Neuronal stem cell (in vitro differentiated cells): ENCODE data around the gene DNLZ.

Experiments used
- DNase-seq: peaks from one replicate; pipeline ENCODE4 v3.0.0-alpha.2; 2013; ENCODE audit warnings: low spot score
- H2AFZ ChIP-seq: one replicate; pipeline ENCODE4 v1.6.1; 2013; ENCODE audit warnings: mild to moderate bottlenecking, low read length, inconsistent platforms
- H2AK5ac ChIP-seq: 2 replicates; pipeline ENCODE4 v1.6.1; 2013; ENCODE audit warnings: low read depth, mild to moderate bottlenecking, inconsistent platforms, low read length, moderate library complexity, mixed read lengths
- H2BK120ac ChIP-seq: 2 replicates; pipeline ENCODE4 v1.6.1; 2013; ENCODE audit warnings: low read depth, mild to moderate bottlenecking, inconsistent platforms, low read length, moderate library complexity, mixed read lengths
- H2BK12ac ChIP-seq: one replicate; pipeline ENCODE4 v1.6.1; 2013; ENCODE audit warnings: low read length, inconsistent platforms
- H2BK15ac ChIP-seq: 2 replicates; pipeline ENCODE4 v1.6.1; 2013; ENCODE audit warnings: mild to moderate bottlenecking, low read length, inconsistent platforms, mixed read lengths
- H2BK5ac ChIP-seq: one replicate; pipeline ENCODE4 v1.6.1; 2013; ENCODE audit warnings: inconsistent platforms, mild to moderate bottlenecking, low read length, moderate library complexity
- H3K14ac ChIP-seq: one replicate; pipeline ENCODE4 v1.6.1; 2013; ENCODE audit warnings: low read length, inconsistent platforms
- H3K18ac ChIP-seq: 2 replicates; pipeline ENCODE4 v1.6.1; 2013; ENCODE audit warnings: low read length, inconsistent platforms
- H3K23ac ChIP-seq: 2 replicates; pipeline ENCODE4 v1.6.1; 2013; ENCODE audit warnings: low read depth, mild to moderate bottlenecking, mixed read lengths, low read length, inconsistent platforms; ENCODE audit not compliant: poor library complexity
- H3K27ac ChIP-seq: replicated peaks from 3 replicates; pipeline ENCODE4 v1.5.1; 2013; ENCODE audit warnings: low read length, inconsistent platforms
- H3K27me3 ChIP-seq, 3 experiments: 2 replicates each; pipeline ENCODE4 v1.6.1; 2013; ENCODE audit warnings: low read length in 3 of 3, mild to moderate bottlenecking in 2 of 3, inconsistent platforms in 1 of 3, low read depth in 1 of 3, mixed read lengths in 1 of 3, moderate library complexity in 1 of 3; ENCODE audit not compliant: control insufficient read depth in 3 of 3, insufficient read depth in 3 of 3
- H3K36me3 ChIP-seq, 2 donors: replicated peaks in 1 of 2; 2 replicates each; pipeline ENCODE4 v1.6.1; 2013; ENCODE audit warnings: low read length in 2 of 2; ENCODE audit not compliant: control insufficient read depth in 2 of 2, insufficient read depth in 2 of 2
- H3K4ac ChIP-seq: 2 replicates; pipeline ENCODE4 v1.6.1; 2013; ENCODE audit warnings: inconsistent platforms, mild to moderate bottlenecking, low read length, moderate library complexity
- H3K4me1 ChIP-seq, 2 donors: 1 replicate in 1 of 2; 2 replicates in 1 of 2; pipeline ENCODE4 v1.6.1; 2013; ENCODE audit warnings: low read length in 2 of 2, low read depth in 1 of 2; ENCODE audit not compliant: control insufficient read depth in 2 of 2, insufficient read depth in 1 of 2
- H3K4me2 ChIP-seq: one replicate; pipeline ENCODE4 v1.6.1; 2013; ENCODE audit warnings: mild to moderate bottlenecking, low read length, inconsistent platforms; ENCODE audit not compliant: insufficient read depth, poor library complexity, severe bottlenecking
- H3K4me3 ChIP-seq, 2 donors: 2 replicates each; pipeline ENCODE4 v1.5.1; 2013; ENCODE audit warnings: low read length in 2 of 2, mild to moderate bottlenecking in 2 of 2, inconsistent platforms in 1 of 2, moderate library complexity in 1 of 2
- H3K79me1 ChIP-seq: one replicate; pipeline ENCODE4 v1.6.1; 2013; ENCODE audit warnings: low read depth, mild to moderate bottlenecking, inconsistent platforms, low read length, moderate library complexity
- H3K9ac ChIP-seq: one replicate; pipeline ENCODE4 v1.6.1; 2013; ENCODE audit warnings: mild to moderate bottlenecking, low read depth, low read length, inconsistent platforms; ENCODE audit not compliant: poor library complexity
- H3K9me3 ChIP-seq, 2 donors: replicated peaks in 1 of 2; 2 replicates each; pipeline versions ENCODE3 to v1.6.1; 2013; ENCODE audit warnings: low read length in 2 of 2, mild to moderate bottlenecking in 2 of 2, inconsistent platforms in 1 of 2, low read depth in 1 of 2, mixed read lengths in 1 of 2, moderate library complexity in 1 of 2; ENCODE audit not compliant: control insufficient read depth in 2 of 2, insufficient read depth in 1 of 2
- H4K8ac ChIP-seq: one replicate; pipeline ENCODE4 v1.6.1; 2013; ENCODE audit warnings: low read depth, mild to moderate bottlenecking, inconsistent platforms, low read length, moderate library complexity
- H4K91ac ChIP-seq: one replicate; pipeline ENCODE4 v1.6.1; 2013; ENCODE audit warnings: low read length, low read depth, mild to moderate bottlenecking, inconsistent platforms; ENCODE audit not compliant: poor library complexity
- WGBS, 2 donors: extraction: QIAGEN DNeasy Blood & Tissue Kit; methylation state at CpG; one replicate each; pipeline ENCODE4 v1.1.7; 2013; ENCODE audit warnings: missing lambda C conversion rate in 2 of 2, mixed read lengths in 1 of 2; ENCODE audit not compliant: insufficient read length in 2 of 2, insufficient replicate concordance in 1 of 2; ENCODE audit errors: extremely low coverage in 2 of 2; 5-methylcytosine and 5-hydroxymethylcytosine counted together

DNLZ gene

DNA sequence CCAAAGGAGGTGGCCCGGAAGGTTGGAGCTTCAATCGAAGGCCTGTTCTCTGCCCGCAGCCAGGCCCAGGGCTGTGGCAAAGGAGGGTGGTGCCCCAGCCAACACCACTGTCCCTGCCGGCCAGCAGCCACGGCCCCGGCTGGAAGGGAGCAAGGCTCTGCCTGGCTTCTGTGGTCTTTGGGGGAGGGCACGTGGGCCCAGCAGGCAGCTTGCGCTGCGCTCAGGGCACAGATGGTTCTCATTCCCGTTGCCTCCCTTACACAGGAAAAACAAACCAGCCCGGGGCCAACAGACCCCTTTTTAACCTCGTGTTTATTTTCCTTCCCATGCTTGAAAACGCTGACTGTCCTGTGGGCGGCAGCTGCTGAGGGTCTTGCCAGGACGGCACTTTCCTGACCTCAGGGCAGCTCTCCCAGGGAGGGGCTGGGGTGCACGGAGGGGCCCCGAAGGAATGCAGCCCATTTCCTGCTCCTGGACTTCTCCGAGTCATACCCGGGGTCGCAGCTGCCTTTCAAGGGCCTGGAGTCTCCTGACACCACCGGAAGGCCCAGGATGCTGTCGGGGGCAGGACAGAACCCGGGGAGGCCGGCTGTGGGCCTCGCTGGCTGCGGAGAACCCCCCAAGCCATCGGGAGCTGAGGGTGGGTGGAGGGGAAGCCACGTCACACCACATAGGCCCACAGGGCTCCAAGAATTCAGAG lies 37.3 kb downstream of the DNLZ start:
- H3K27me3 ChIP-seq: no peaks in the 10 kb centered on the region
- peak overlapping the region; percentile 22 for H4K91ac ChIP-seq
- peak overlapping the region; percentile 82 for H2AK5ac ChIP-seq
- peak overlapping the region; percentile 66 for H3K27ac ChIP-seq
- peak overlapping the region; percentile 8 for H3K23ac ChIP-seq
- H3K4me3 ChIP-seq: peak overlapping the region in 1 of 2 donors; percentile 92
- peak overlapping the region; percentile 39 for H3K14ac ChIP-seq
- peak overlapping the region; percentile 74 for H2BK15ac ChIP-seq
- peaks cover 0 to 4% of the 10 kb centered on the region in 2 donors for H3K36me3 ChIP-seq
- no peak for DNase-seq
- H3K9me3 ChIP-seq: peaks cover under 1 to 2% of the 10 kb centered on the region in 2 donors
- peak overlapping the region; percentile 96 for H3K18ac ChIP-seq
- H3K79me1 ChIP-seq: peaks cover 28% of the 10 kb centered on the region
- no peak overlapping the region for H3K4me2 ChIP-seq
- no CpG with 5 or more reads among the region's 28 CpGs for WGBS, 2 donors
- peak overlapping the region; percentile 84 for H2AFZ ChIP-seq
- peak overlapping the region; percentile 52 for H2BK120ac ChIP-seq
- H3K9ac ChIP-seq: peak overlapping the region; percentile 73
- peaks cover 27 to 37% of the 10 kb centered on the region in 2 donors for H3K4me1 ChIP-seq
- peak overlapping the region; percentile 87 for H2BK12ac ChIP-seq
- peak overlapping the region; percentile 25 for H2BK5ac ChIP-seq
- peak overlapping the region; percentile 52 for H4K8ac ChIP-seq
- peak overlapping the region; percentile 37 for H3K4ac ChIP-seq

GRCh38 chr9:136325358-136325757 lies 38.2 kb downstream of the DNLZ start:
- peak overlapping the region; percentile 38 for H3K18ac ChIP-seq
- peak overlapping the region; percentile 19 for H3K4ac ChIP-seq
- H3K23ac ChIP-seq: peak overlapping the region; percentile 81
- H3K27ac ChIP-seq: no peak overlapping the region
- no peak for DNase-seq
- no peak overlapping the region for H4K8ac ChIP-seq
- no CpG with 5 or more reads among the region's 13 CpGs for WGBS, 2 donors
- H3K4me2 ChIP-seq: no peak overlapping the region
- peak overlapping the region; percentile 100 for H2AK5ac ChIP-seq
- H2BK15ac ChIP-seq: peak overlapping the region; percentile 96
- H2BK12ac ChIP-seq: peak overlapping the region; percentile 2
- H3K79me1 ChIP-seq: peaks cover 22% of the 10 kb centered on the region
- no peaks in the 10 kb centered on the region for H3K36me3 ChIP-seq
- H3K27me3 ChIP-seq: no peaks in the 10 kb centered on the region
- H3K4me3 ChIP-seq: no peak overlapping the region
- no peak overlapping the region for H2AFZ ChIP-seq
- H3K9ac ChIP-seq: no peak overlapping the region
- H3K4me1 ChIP-seq: peaks cover 27 to 37% of the 10 kb centered on the region in 2 donors
- H2BK120ac ChIP-seq: no peak overlapping the region
- peaks cover 2 to 5% of the 10 kb centered on the region in 2 donors for H3K9me3 ChIP-seq
- peak overlapping the region; percentile 25 for H2BK5ac ChIP-seq
- H4K91ac ChIP-seq: peak overlapping the region; percentile 83
- H3K14ac ChIP-seq: peak overlapping the region; percentile 47

DNA sequence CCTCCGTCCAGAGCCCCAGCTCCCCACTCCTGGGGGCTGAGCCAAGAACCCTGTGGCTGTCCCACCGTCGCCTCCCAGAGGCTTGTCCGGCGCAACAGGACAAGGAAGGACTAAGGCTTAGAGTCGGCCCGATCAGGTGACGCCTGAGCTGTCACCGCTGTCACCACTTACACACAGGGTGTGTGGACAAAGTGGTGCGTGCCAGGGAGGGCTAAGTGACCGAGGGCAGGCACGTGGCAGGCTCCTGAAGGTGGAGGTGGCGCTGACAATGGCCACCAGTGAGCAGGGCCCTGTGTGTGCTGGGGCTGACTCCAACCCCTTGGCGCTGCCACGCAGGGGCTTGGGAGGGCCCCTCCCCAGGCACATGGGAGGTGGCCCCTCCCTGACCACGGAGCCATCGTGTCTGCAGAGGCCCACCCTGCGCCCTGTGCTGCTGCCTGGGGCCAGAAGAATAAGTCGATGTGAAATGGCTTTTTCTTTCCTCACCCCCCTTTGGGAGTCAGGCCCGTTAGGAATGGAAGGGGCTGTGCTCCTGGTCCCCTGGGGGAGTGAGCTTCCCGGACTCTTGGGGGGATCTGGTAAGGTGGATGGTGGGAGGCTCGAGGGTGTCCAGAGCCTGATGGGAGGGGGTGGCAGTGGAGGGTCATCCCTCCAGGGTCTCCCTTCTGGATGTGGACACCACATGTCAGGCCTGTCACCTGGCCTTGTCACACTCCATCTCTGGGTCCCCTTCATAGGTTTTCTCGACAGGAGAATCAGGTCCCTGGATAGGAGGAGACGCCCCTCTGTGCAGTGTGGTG lies 38.8 kb downstream of the DNLZ start:
- Histone ChIP-seq H2BK5ac (no peak overlapping the region), H3K9ac (peak overlapping the region; percentile 32)

GRCh38 chr9:136323371-136323789 lies 40.2 kb downstream of the DNLZ start:
- Histone ChIP-seq H3K23ac (peak overlapping the region; percentile 47), H3K9ac (no peak overlapping the region), H3K9me3 (peaks cover 2 to 5% of the 10 kb centered on the region in 2 donors), H3K27me3 (no peaks in the 10 kb centered on the region), H3K27ac (no peak overlapping the region), H2BK120ac (peak overlapping the region; percentile 13), H2BK15ac (peak overlapping the region; percentile 77), H3K79me1 (peaks cover 6% of the 10 kb centered on the region), H2AK5ac (peak overlapping the region; percentile 96), H3K18ac (peak overlapping the region; percentile 15), H3K4me3 (no peak overlapping the region), H3K4me1 (peaks cover 19 to 36% of the 10 kb centered on the region in 2 donors), H2BK12ac (peak overlapping the region; percentile 69), H4K8ac (no peak overlapping the region), H3K4me2 (no peak overlapping the region), H4K91ac (no peak overlapping the region), H2BK5ac (peak overlapping the region; percentile 66), H3K14ac (no peak overlapping the region), H3K4ac (peak overlapping the region; percentile 86), H3K36me3 (no peaks in the 10 kb centered on the region), H2AFZ (no peak overlapping the region)
- WGBS, 2 donors: no CpG with 5 or more reads among the region's 17 CpGs
- no peak for DNase-seq

More for the DNA sequence above, 38.8 kb downstream of the DNLZ start:
- DNase-seq: no peak
- Histone ChIP-seq H2AFZ (no peak overlapping the region), H3K4ac (no peak overlapping the region), H3K36me3 (no peaks in the 10 kb centered on the region), H3K4me3 (no peak overlapping the region), H2AK5ac (peak overlapping the region; percentile 100), H3K4me2 (no peak overlapping the region), H3K14ac (peak overlapping the region; percentile 87), H3K18ac (peak overlapping the region; percentile 38), H3K79me1 (peaks cover 16% of the 10 kb centered on the region), H2BK12ac (peak overlapping the region; percentile 65), H3K23ac (peak overlapping the region; percentile 86), H4K8ac (no peak overlapping the region), H3K27ac (no peak overlapping the region), H4K91ac (peak overlapping the region; percentile 83), H2BK120ac (peak overlapping the region; percentile 13), H3K9me3 (peaks cover 2 to 5% of the 10 kb centered on the region in 2 donors), H3K27me3 (no peaks in the 10 kb centered on the region), H3K4me1 (peaks cover 27 to 37% of the 10 kb centered on the region in 2 donors), H2BK15ac (peak overlapping the region; percentile 96)
- WGBS, 2 donors: no CpG with 5 or more reads among the region's 24 CpGs
